Neural cell (in vitro differentiated cells): ENCODE data around the gene PIGL. TPM values are rescaled to one million over a fixed set of nuclear protein-coding genes. Genes with fewer than 3 reads are reported as not detected.
"Not testable (repeated sequence)": the region's sequence is repeated elsewhere in the genome, so short reads cannot be mapped to it uniquely, and the experiment has no call there.

ENCODE experiments used
- H2AFZ ChIP-seq: fragments of 200-600, 300-800 bp; sonication (generic), shearing (Covaris generic); 2 replicates; pipeline ENCODE4 v1.6.0; 2014; ENCODE audit warnings: low read depth, mild to moderate bottlenecking, antibody characterized with exemption, low read length, moderate library complexity
- H3F3A ChIP-seq: fragments of 200-600 bp; shearing (Covaris generic); 2 replicates; pipeline ENCODE4 v1.6.1; 2016; ENCODE audit warnings: mild to moderate bottlenecking, moderate library complexity, mixed read lengths, antibody characterized with exemption, low read length; ENCODE audit not compliant: insufficient read depth, poor library complexity, severe bottlenecking
- H3K27ac ChIP-seq: fragments of 200-600, 300-800 bp; sonication (generic), shearing (Covaris generic); 2 replicates; pipeline ENCODE4 v1.5.1; 2014; ENCODE audit warnings: mild to moderate bottlenecking, low read length, moderate library complexity
- H3K27me3 ChIP-seq: fragments of 300-800, 200-600 bp; sonication (generic), shearing (Covaris generic); 2 replicates; pipeline ENCODE4 v1.6.0; 2014; ENCODE audit warnings: mild to moderate bottlenecking, low read depth, low read length, moderate library complexity; ENCODE audit not compliant: insufficient read depth
- H3K36me3 ChIP-seq: fragments of 300-800, 200-600 bp; sonication (generic), shearing (Covaris generic); 2 replicates; pipeline ENCODE4 v1.5.1; 2014; ENCODE audit warnings: mild to moderate bottlenecking, antibody characterized with exemption, low read length, moderate library complexity; ENCODE audit not compliant: insufficient read depth
- H3K4me2 ChIP-seq: fragments of 300-800, 200-600 bp; sonication (generic), shearing (Covaris generic); 2 replicates; pipeline ENCODE4 v1.6.0; 2014; ENCODE audit warnings: mild to moderate bottlenecking, low read length
- H3K4me3 ChIP-seq: fragments of 300-800, 200-600 bp; sonication (generic), shearing (Covaris generic); 2 replicates; pipeline ENCODE4 v1.5.1; 2014; ENCODE audit warnings: mild to moderate bottlenecking, low read length, moderate library complexity
- H3K79me2 ChIP-seq: fragments of 200-600 bp; shearing (Covaris generic); replicated peaks from 2 replicates; pipeline ENCODE4 v1.6.0; 2014; ENCODE audit warnings: mild to moderate bottlenecking, low read length, moderate library complexity; ENCODE audit not compliant: insufficient read depth
- H3K9ac ChIP-seq: fragments of 300-800, 200-600 bp; sonication (generic), shearing (Covaris generic); 2 replicates; pipeline ENCODE4 v1.6.1; 2016; ENCODE audit warnings: mild to moderate bottlenecking, low read length, mixed read lengths
- H3K9me2 ChIP-seq: fragments of 200-600 bp; shearing (Covaris generic); 2 replicates; pipeline ENCODE4 v1.6.1; 2016; ENCODE audit warnings: mild to moderate bottlenecking, low read length, mixed read lengths; ENCODE audit not compliant: insufficient read depth
- H3K9me3 ChIP-seq: fragments of 200-600, 300-800 bp; sonication (generic), shearing (Covaris generic); 2 replicates; pipeline ENCODE4 v1.6.1; 2016; ENCODE audit warnings: mild to moderate bottlenecking, mixed run types, low read length, moderate library complexity, mixed read lengths
- H4K20me1 ChIP-seq: fragments of 200-600 bp; shearing (Covaris generic); 2 replicates; pipeline ENCODE4 v1.6.1; 2016; ENCODE audit warnings: mild to moderate bottlenecking, mixed run types; ENCODE audit not compliant: insufficient read depth
- EP300 ChIP-seq: fragments of 450-650 bp; conservative IDR thresholded peaks from 2 replicates; pipeline ENCODE4 v1.6.1; 2014; ENCODE audit warnings: antibody characterized with exemption, mild to moderate bottlenecking, moderate library complexity; ENCODE audit not compliant: poor library complexity, severe bottlenecking
- EZH2 ChIP-seq: fragments of 200-600, 300-800 bp; shearing (Covaris generic), sonication (generic); IDR thresholded peaks from 2 replicates; pipeline ENCODE4 v1.6.1; 2014; ENCODE audit warnings: antibody characterized with exemption, low read length, borderline replicate concordance, mild to moderate bottlenecking; ENCODE audit not compliant: insufficient read depth, poor library complexity, severe bottlenecking
- MXI1 ChIP-seq: fragments of 450-650 bp; conservative IDR thresholded peaks from 2 replicates; pipeline ENCODE4 v1.6.1; 2014; ENCODE audit warnings: antibody characterized with exemption, mild to moderate bottlenecking; ENCODE audit not compliant: poor library complexity, severe bottlenecking
- POLR2AphosphoS5 ChIP-seq: IDR thresholded peaks from 2 replicates; pipeline ENCODE4 v1.6.1; 2012
- RAD21 ChIP-seq: fragments of 450-650 bp; conservative IDR thresholded peaks from 2 replicates; pipeline ENCODE4 v1.6.1; 2014; ENCODE audit warnings: antibody characterized with exemption, mild to moderate bottlenecking, moderate library complexity
- SMC3 ChIP-seq: fragments of 450-650 bp; conservative IDR thresholded peaks from 2 replicates; pipeline ENCODE4 v1.6.1; 2014; ENCODE audit warnings: antibody characterized with exemption, mild to moderate bottlenecking, moderate library complexity; ENCODE audit not compliant: poor library complexity
- TAF1 ChIP-seq: IDR thresholded peaks from 2 replicates; pipeline ENCODE4 v1.6.1; 2012; ENCODE audit warnings: low read depth
- polyA plus RNA-seq: library from polyadenylated mRNA; depleted of rRNA; stranded (reverse); fragments of >200 nt; gene quantifications from 2 replicates; pipeline ENCODE4 v1.2.3, GENCODE V29; 2014
- TF ChIP-seq, protein P1 (sequence below): fragments of 450-650 bp; IDR thresholded peaks from 2 replicates; pipeline ENCODE4 v1.5.1; 2014; ENCODE audit warnings: antibody characterized with exemption, mild to moderate bottlenecking, moderate library complexity; ENCODE audit not compliant: poor library complexity, severe bottlenecking
- TF ChIP-seq, protein P2 (sequence below): IDR thresholded peaks from 2 replicates; pipeline ENCODE4 v1.6.1; 2012; ENCODE audit warnings: borderline replicate concordance

PIGL gene
- polyA plus RNA-seq, 1 donor from 2014 or later = 75.5 TPM

DNA sequence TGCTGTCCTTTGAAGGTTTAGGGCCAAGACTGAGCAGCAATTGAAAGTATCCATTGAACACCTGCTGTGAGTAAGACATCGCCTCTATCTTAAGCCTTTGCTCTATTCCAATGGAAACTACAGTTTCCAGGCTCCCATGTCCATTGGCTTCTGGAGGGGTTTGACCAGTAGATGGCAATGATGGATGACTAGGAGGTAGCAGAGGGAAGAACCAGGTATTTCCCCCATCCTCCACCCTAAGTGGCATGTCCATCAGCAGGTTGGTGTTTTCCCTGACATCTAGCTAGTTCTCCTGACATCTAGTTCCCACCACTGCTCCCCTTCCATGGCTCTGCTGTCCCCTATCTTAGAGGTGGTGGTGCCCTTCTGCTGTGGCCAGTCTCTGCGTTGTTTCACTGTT is 77.5 kb downstream of the PIGL start:
- Histone ChIP-seq H2AFZ (no peak overlapping the region), H4K20me1 (no peaks in the 10 kb centered on the region), H3K4me3 (no peak overlapping the region), H3K9ac (no peak overlapping the region), H3K36me3 (no peaks in the 10 kb centered on the region), H3K9me2 (no peaks in the 10 kb centered on the region), H3K27ac (no peak overlapping the region), H3K79me2 (no peaks in the 10 kb centered on the region), H3F3A (no peaks in the 10 kb centered on the region), H3K4me2 (no peak overlapping the region), H3K27me3 (no peaks in the 10 kb centered on the region), H3K9me3 (no peaks in the 10 kb centered on the region)
- TF ChIP-seq EP300 = no peak
- TF ChIP-seq, protein P1, sequence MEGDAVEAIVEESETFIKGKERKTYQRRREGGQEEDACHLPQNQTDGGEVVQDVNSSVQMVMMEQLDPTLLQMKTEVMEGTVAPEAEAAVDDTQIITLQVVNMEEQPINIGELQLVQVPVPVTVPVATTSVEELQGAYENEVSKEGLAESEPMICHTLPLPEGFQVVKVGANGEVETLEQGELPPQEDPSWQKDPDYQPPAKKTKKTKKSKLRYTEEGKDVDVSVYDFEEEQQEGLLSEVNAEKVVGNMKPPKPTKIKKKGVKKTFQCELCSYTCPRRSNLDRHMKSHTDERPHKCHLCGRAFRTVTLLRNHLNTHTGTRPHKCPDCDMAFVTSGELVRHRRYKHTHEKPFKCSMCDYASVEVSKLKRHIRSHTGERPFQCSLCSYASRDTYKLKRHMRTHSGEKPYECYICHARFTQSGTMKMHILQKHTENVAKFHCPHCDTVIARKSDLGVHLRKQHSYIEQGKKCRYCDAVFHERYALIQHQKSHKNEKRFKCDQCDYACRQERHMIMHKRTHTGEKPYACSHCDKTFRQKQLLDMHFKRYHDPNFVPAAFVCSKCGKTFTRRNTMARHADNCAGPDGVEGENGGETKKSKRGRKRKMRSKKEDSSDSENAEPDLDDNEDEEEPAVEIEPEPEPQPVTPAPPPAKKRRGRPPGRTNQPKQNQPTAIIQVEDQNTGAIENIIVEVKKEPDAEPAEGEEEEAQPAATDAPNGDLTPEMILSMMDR = no peak
- TF ChIP-seq POLR2AphosphoS5 = no peak
- no peak for TF ChIP-seq TAF1
- TF ChIP-seq, protein P2, sequence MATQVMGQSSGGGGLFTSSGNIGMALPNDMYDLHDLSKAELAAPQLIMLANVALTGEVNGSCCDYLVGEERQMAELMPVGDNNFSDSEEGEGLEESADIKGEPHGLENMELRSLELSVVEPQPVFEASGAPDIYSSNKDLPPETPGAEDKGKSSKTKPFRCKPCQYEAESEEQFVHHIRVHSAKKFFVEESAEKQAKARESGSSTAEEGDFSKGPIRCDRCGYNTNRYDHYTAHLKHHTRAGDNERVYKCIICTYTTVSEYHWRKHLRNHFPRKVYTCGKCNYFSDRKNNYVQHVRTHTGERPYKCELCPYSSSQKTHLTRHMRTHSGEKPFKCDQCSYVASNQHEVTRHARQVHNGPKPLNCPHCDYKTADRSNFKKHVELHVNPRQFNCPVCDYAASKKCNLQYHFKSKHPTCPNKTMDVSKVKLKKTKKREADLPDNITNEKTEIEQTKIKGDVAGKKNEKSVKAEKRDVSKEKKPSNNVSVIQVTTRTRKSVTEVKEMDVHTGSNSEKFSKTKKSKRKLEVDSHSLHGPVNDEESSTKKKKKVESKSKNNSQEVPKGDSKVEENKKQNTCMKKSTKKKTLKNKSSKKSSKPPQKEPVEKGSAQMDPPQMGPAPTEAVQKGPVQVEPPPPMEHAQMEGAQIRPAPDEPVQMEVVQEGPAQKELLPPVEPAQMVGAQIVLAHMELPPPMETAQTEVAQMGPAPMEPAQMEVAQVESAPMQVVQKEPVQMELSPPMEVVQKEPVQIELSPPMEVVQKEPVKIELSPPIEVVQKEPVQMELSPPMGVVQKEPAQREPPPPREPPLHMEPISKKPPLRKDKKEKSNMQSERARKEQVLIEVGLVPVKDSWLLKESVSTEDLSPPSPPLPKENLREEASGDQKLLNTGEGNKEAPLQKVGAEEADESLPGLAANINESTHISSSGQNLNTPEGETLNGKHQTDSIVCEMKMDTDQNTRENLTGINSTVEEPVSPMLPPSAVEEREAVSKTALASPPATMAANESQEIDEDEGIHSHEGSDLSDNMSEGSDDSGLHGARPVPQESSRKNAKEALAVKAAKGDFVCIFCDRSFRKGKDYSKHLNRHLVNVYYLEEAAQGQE = no peak
- no peak for TF ChIP-seq EZH2
- TF ChIP-seq MXI1 = no peak
- TF ChIP-seq SMC3 = no peak
- TF ChIP-seq RAD21 = no peak

DNA sequence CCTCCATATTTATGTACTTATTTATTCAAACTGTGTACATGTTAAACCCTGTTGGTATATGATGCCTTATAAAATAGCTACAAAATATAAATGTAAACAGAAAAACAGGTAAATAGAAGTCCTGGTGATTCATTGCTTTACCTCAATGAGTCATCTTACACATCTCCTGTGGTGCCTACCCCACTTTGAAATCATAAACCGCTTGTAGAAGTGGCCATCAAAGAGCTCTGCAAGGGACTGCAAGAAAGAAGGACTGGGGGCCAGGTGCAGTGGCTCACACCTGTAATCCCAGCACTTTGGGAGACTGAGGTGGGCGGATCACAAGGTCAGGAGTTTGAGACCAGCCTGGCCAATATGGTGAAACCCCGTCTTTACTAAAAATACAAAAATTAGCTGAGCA is 79.1 kb downstream of the PIGL start:
- not testable (repeated sequence) for H2AFZ ChIP-seq, H3F3A ChIP-seq, H3K79me2 ChIP-seq, H3K36me3 ChIP-seq, H3K27me3 ChIP-seq, H4K20me1 ChIP-seq, H3K9me2 ChIP-seq, H3K4me2 ChIP-seq, H3K9ac ChIP-seq, H3K27ac ChIP-seq, H3K9me3 ChIP-seq, H3K4me3 ChIP-seq
